Measurements from ENCODE around the gene NAT9.

Gene NAT9, protein sequence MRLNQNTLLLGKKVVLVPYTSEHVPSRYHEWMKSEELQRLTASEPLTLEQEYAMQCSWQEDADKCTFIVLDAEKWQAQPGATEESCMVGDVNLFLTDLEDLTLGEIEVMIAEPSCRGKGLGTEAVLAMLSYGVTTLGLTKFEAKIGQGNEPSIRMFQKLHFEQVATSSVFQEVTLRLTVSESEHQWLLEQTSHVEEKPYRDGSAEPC

DNA sequence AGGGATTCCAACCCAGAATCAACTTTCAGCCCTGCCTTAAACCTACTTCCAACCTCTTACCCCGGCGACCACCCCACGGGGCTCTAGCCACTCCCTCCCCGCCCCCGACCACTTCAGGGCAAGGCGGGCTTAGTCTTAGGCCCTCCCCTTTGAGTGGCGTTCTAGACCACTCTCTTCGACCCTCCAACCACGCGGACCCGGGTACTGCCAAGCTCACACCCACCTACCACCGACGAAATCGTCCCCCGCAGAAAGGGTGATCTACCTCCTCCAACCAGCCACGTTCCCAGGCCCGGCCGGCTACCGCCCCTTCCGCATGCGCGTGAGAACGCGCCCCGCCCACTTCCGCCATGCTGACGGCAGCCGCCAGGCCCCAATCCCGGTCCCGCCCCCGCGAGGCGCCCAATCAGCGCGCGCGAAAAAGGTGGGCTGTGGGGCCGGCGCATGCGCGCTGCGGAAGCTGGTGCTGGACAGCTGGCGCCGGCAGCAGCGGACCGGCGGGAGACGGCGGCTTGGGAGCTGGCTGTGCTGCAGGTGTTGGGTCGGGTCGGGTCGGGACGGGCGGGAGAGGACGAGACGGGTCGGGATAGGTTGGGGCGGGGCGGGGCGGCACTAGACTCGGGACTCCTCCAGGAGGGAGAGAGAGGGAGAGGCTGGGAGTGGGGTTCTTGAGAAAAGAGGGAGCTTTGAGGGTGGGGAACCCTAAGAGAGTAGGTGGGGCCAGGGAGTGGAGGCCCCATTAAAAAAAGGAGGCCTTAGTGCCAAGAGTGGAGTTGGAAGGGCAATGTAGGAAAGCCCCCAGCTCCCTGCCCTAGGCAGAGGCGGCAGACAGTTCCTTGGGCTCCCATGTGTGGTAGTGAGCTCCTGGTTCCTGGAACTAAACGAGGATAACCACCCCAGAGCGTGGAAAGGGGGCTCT is at the start of gene NAT9:
TSS of gene NAT9 (minus strand) at position 302 of the 919 bp plus-strand sequence. CDS start 647 bp downstream, outside the sequence.
- ChIA-PET CTCF (interaction anchor here (0.6 to 1.7 kb wide), 4 partner anchors 15 to 31 kb away, joined by 4 to 8 read pairs (median 5); no protein-coding TSS in a partner anchor), POLR2A (ENCODE audit: low non-redundant PET) (interaction anchor here (0.5 to 2.0 kb wide), 10 partner anchors 16 to 1989 kb away, joined by 3 to 17 read pairs (median 6); partner anchors contain the start of genes FDXR and NHERF1)

DNA sequence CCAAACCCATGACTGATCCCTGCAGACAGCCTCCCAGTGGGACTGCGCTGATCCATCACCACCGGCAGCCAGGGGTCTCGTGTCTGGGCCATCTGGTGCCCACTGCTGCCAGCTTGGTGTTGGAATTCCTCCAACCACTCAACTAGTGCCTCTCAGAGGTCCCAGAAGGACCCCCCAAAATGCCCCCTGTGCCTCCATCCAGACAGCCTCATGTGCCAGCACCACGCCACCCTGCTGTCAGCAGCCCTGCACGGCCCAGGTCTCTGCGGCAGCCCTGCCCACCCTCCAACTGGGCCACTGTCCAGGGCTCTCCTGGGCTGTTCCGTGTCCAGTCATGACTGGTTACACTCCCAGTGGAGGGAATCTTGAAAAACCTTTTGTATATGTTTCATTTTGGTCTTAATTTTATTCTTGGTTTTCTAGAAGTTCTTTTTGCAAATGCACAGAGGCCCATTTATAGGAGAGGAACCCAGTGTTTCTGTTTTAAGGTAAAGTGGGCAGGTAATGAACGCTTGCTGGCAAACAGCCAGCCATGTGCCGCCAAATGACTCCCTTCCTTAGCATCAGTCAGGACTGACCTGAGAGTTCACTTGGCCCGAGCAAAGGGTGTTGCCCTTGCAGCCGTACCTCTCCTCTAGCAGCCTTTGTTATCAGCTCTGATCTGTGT is 48.9 kb upstream of the NAT9 start:
- no peak overlapping the region for H3K27ac ChIP-seq
- ChIA-PET CTCF (no interaction called here), POLR2A (ENCODE audit: low non-redundant PET) (no interaction called here)
- TF ChIP-seq, protein P1, sequence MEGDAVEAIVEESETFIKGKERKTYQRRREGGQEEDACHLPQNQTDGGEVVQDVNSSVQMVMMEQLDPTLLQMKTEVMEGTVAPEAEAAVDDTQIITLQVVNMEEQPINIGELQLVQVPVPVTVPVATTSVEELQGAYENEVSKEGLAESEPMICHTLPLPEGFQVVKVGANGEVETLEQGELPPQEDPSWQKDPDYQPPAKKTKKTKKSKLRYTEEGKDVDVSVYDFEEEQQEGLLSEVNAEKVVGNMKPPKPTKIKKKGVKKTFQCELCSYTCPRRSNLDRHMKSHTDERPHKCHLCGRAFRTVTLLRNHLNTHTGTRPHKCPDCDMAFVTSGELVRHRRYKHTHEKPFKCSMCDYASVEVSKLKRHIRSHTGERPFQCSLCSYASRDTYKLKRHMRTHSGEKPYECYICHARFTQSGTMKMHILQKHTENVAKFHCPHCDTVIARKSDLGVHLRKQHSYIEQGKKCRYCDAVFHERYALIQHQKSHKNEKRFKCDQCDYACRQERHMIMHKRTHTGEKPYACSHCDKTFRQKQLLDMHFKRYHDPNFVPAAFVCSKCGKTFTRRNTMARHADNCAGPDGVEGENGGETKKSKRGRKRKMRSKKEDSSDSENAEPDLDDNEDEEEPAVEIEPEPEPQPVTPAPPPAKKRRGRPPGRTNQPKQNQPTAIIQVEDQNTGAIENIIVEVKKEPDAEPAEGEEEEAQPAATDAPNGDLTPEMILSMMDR (conservative IDR thresholded peaks at IDR 0.05; ENCODE audit: low read depth), result no peak
- DNase-seq (ENCODE audit: low spot score), result no peak

More for the DNA sequence above, at the start of gene NAT9:
- TF ChIP-seq, protein P1 (conservative IDR thresholded peaks at IDR 0.05; ENCODE audit: low read depth), result no peak
- H3K27ac ChIP-seq, result peak within 1 kb of the TSS; percentile 66
- peak; percentile 100 for DNase-seq (ENCODE audit: low spot score)

DNA sequence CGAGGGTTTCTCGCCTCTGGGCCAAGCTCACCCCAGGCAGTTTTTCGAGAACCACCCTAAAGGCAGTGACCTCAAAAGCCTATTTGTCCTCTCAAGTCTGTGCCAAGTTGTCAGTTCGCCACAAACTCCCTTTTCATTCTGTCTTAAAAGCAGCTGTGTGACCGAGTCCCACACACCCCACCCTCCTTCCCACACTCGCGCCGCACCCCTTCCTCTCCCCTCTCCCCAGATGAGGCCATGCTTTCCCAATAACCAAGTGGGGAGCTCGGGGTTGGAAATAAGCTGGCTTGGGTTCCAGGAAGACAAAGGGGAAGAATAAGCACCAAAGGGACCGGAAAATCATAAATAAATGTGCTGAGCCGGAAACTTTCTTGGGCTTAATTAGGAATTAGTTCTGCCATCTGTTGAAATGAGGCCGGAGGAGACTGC is 46.8 kb upstream of the NAT9 start:
- no peak overlapping the region for H3K27ac ChIP-seq
- CTCF ChIA-PET, result interaction anchor here (0.6 kb wide), 1 partner anchor 21 kb away, joined by 3 read pairs; no protein-coding TSS in a partner anchor
- no peak for DNase-seq (ENCODE audit: low spot score)
- POLR2A ChIA-PET (ENCODE audit: low non-redundant PET), result no interaction called here
- TF ChIP-seq, protein P1 (conservative IDR thresholded peaks at IDR 0.05; ENCODE audit: low read depth), result no peak

DNA sequence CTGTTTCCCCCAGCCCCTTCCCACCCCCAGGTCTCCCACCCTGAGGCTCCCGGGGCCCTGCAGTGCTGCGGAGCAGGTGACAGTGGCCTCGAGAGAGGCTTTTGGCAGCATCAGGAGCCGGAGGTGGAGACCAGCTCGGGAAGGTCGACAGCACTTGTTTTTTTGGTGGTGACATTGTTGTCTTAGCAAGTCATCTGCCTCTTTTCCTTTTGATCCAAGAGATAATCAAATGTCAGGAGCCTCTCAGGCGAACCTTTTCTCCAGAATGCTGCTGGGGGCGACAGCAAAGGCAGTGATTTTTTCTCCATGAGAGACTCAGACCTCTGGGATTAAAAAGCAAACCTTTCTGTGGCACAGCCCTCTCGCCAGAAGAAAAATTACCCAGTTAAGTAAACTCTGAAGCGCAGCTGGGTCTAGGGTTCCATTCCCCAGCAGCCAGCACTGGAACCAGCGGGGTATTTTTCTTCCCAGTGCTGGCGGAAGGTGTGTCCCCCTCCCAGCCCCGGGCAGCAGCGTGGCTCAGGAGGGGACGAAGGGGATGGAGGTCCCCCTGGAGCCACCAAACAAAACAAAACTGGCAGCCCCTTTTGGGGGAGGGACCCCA is 46.3 kb upstream of the NAT9 start:
- ChIA-PET CTCF (interaction anchor here (0.6 kb wide), 1 partner anchor 21 kb away, joined by 3 read pairs; no protein-coding TSS in a partner anchor), POLR2A (ENCODE audit: low non-redundant PET) (no interaction called here)
- no peak for DNase-seq (ENCODE audit: low spot score)
- H3K27ac ChIP-seq, result no peak overlapping the region
- TF ChIP-seq, protein P1 (conservative IDR thresholded peaks at IDR 0.05; ENCODE audit: low read depth), result no peak

DNA sequence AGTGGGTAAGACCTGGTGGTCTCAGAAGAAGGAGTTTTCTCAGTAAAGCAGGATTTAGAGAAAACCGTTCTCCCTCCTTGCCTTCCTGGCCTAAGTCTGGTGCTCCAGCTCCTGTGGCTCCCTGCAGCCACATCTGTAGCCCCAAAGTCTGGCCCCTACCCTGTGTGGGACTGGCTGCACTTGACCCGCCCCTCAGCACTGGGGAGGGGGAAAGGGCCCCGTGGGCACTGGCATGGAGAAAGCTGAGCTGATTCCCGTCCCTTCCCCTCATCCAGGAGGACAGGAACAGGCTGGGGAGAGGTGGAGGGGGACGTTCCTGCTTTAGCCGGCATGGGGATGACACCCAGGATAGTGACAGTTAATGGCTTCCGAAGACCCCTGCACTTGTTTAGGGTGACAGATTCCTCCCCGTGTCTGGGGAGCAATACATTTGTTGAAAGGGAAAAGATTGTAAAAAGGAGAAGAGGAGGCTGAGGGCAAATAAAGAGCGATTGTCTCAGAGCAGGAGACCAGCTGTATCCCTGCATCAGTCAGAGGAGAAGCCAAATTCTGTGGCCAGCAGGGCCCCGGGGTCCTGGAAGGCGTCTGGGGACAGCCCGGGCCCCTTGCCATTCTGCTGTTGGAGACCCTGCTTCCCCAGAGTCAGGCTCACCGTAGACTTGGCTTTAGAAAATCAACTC is 45.6 kb upstream of the NAT9 start:
- H3K27ac ChIP-seq, result no peak overlapping the region
- DNase-seq (ENCODE audit: low spot score), result no peak
- TF ChIP-seq, protein P1 (conservative IDR thresholded peaks at IDR 0.05; ENCODE audit: low read depth), result no peak
- CTCF ChIA-PET, result interaction anchor here (1.3 kb wide), 1 partner anchor 30 kb away, joined by 3 read pairs; no protein-coding TSS in a partner anchor
- POLR2A ChIA-PET (ENCODE audit: low non-redundant PET), result no interaction called here
